SU-DHL-6 (cell line): Measurements from ENCODE around the gene PPP6R3.

Experiments
- H2AFZ ChIP-seq: fragments of 200-600 bp; sonication (generic); 2 replicates; pipeline ENCODE4 v1.6.1; 2014; ENCODE audit warnings: low read depth, mild to moderate bottlenecking, moderate library complexity, mixed read lengths, antibody characterized with exemption, low read length; ENCODE audit not compliant: severe bottlenecking
- H3F3A ChIP-seq: fragments of 200-600 bp; shearing (Covaris generic); 2 replicates; pipeline ENCODE4 v1.6.0; 2016; ENCODE audit warnings: antibody characterized with exemption, mild to moderate bottlenecking; ENCODE audit not compliant: insufficient read depth
- H3K27ac ChIP-seq: fragments of 200-600 bp; sonication (generic); 2 replicates; pipeline ENCODE4 v1.5.1; 2016; ENCODE audit warnings: low read depth, mild to moderate bottlenecking, low read length, moderate library complexity, mixed read lengths
- H3K27me3 ChIP-seq: fragments of 200-600 bp; sonication (generic), shearing (Covaris generic); 2 replicates; pipeline ENCODE4 v1.6.0; 2014; ENCODE audit warnings: mild to moderate bottlenecking, low read length
- H3K36me3 ChIP-seq: fragments of 200-600 bp; sonication (generic); 2 replicates; pipeline ENCODE4 v1.6.1; 2014; ENCODE audit warnings: mild to moderate bottlenecking, low read length, mixed read lengths
- H3K4me2 ChIP-seq: fragments of 300-600, 200-600 bp; shearing (Covaris generic), sonication (generic); 2 replicates; pipeline ENCODE4 v1.6.0; 2014; ENCODE audit warnings: low read length, low read depth, mild to moderate bottlenecking; ENCODE audit not compliant: poor library complexity, severe bottlenecking
- H3K4me3 ChIP-seq: fragments of 200-600 bp; sonication (generic); 2 replicates; pipeline ENCODE4 v1.5.1; 2014; ENCODE audit warnings: antibody characterized with exemption, low read length, mild to moderate bottlenecking, mixed read lengths; ENCODE audit not compliant: insufficient read depth, poor library complexity, severe bottlenecking
- H3K79me2 ChIP-seq: fragments of 200-600 bp; sonication (generic); 2 replicates; pipeline ENCODE4 v1.6.1; 2014; ENCODE audit warnings: mild to moderate bottlenecking, low read length, moderate library complexity; ENCODE audit not compliant: insufficient read depth
- H3K9ac ChIP-seq: fragments of 200-600 bp; sonication (generic); 2 replicates; pipeline ENCODE4 v1.7.0; 2014; ENCODE audit warnings: mild to moderate bottlenecking, low read length
- H3K9me2 ChIP-seq: fragments of 200-600 bp; sonication (generic); replicated peaks from 2 replicates; pipeline ENCODE4 v1.6.1; 2014; ENCODE audit warnings: low read length; ENCODE audit not compliant: insufficient read depth
- H3K9me3 ChIP-seq: fragments of 200-600 bp; sonication (generic); 2 replicates; pipeline ENCODE4 v1.6.1; 2014; ENCODE audit warnings: low read length, mixed read lengths; ENCODE audit not compliant: insufficient read depth
- H4K20me1 ChIP-seq: fragments of 200-600 bp; sonication (generic); 2 replicates; pipeline ENCODE4 v1.6.1; 2014; ENCODE audit warnings: low read depth, mild to moderate bottlenecking, antibody characterized with exemption, low read length, moderate library complexity, mixed read lengths
- CTCF ChIP-seq: fragments of 200-600 bp; sonication (generic); IDR thresholded peaks from one replicate; pipeline ENCODE4 v1.5.1; 2017; ENCODE audit warnings: antibody characterized with exemption, mild to moderate bottlenecking, low read length, moderate library complexity; ENCODE audit not compliant: insufficient read depth, poor library complexity, severe bottlenecking
- EZH2phosphoT487 ChIP-seq: fragments of 200-600 bp; sonication (generic), shearing (Covaris generic); conservative IDR thresholded peaks from 2 replicates; pipeline ENCODE4 v1.6.1; 2018; ENCODE audit warnings: mild to moderate bottlenecking, antibody characterized with exemption, low read length, moderate library complexity, mixed read lengths

PPP6R3 gene

DNA sequence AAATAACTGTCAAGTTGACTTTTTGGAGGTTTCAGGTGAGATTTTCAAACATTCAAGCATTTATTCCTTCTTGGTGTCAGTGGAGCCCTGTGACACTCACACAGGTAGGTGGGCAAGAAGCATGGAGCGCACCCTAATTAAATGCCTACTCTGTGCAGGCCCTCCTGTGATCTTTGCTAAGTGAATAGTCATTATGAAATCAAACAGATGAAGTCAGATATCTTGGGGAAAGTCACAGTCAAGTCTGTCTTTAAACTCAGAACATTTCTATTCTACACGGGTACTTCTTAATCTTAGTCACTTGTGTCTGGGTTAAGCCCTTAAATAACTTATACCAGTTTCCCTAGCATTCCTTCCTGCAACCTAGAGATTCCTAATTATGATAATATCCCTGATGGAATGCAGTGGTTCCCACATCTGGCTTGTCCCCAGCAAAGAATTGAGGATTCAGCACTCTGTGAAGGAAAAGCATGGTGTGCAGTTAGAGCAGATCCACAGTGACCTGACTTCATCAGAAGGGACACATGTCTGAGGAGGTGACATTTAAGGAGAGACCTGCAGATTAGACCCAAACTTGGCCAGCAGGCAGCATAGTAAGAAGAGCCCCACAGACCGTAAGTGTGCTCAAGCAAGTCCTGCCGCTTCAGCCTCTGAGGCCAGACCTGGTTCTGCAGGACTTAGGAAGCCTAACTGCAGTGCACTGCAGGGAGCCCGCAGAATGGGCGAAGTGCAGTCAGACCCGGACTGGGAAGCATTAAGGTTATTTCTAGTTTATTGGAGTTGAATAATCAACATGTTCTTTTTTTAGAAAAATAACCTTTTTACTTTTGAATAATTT is 138.5 kb downstream of the PPP6R3 start:
- Histone ChIP-seq H4K20me1 (no peaks in the 10 kb centered on the region), H3K9ac (no peak overlapping the region), H3K36me3 (peaks cover 21% of the 10 kb centered on the region), H3K9me2 (no peaks in the 10 kb centered on the region), H3K27ac (no peak overlapping the region), H3K4me3 (no peak overlapping the region), H3K9me3 (no peaks in the 10 kb centered on the region), H2AFZ (no peak overlapping the region), H3K79me2 (no peaks in the 10 kb centered on the region), H3K4me2 (no peak overlapping the region), H3F3A (no peaks in the 10 kb centered on the region), H3K27me3 (no peaks in the 10 kb centered on the region)
- TF ChIP-seq CTCF = no peak
- no peak for TF ChIP-seq EZH2phosphoT487

GRCh38 chr11:68601147-68601546 is 140.6 kb downstream of the PPP6R3 start:
- H3K4me3 ChIP-seq = no peak overlapping the region
- H3K9me3 ChIP-seq = no peaks in the 10 kb centered on the region
- no peaks in the 10 kb centered on the region for H3K79me2 ChIP-seq
- no peak overlapping the region for H3K9ac ChIP-seq
- TF ChIP-seq CTCF = no peak
- H3K9me2 ChIP-seq = no peaks in the 10 kb centered on the region
- no peak overlapping the region for H2AFZ ChIP-seq
- no peak overlapping the region for H3K27ac ChIP-seq
- no peak overlapping the region for H3K4me2 ChIP-seq
- no peaks in the 10 kb centered on the region for H4K20me1 ChIP-seq
- H3F3A ChIP-seq = no peaks in the 10 kb centered on the region
- H3K27me3 ChIP-seq = no peaks in the 10 kb centered on the region
- H3K36me3 ChIP-seq = peaks cover 24% of the 10 kb centered on the region

- Histone ChIP-seq H3K36me3 (peaks cover 34% of the 10 kb centered on the region), H3K27me3 (no peaks in the 10 kb centered on the region), H3K9ac (no peak overlapping the region), H3K27ac (no peak overlapping the region), H3K4me3 (no peak overlapping the region), H2AFZ (no peak overlapping the region), H3F3A (no peaks in the 10 kb centered on the region), H3K4me2 (no peak overlapping the region), H3K9me2 (no peaks in the 10 kb centered on the region), H4K20me1 (no peaks in the 10 kb centered on the region), H3K79me2 (no peaks in the 10 kb centered on the region), H3K9me3 (no peaks in the 10 kb centered on the region)
- TF ChIP-seq EZH2phosphoT487 (no peak), CTCF (no peak)
Measured at GRCh38 chr11:68609761-68610160, 149.2 kb downstream of the PPP6R3 start.
